NCI-H2029 (cell line): ENCODE results near the gene CDC42BPB.
A peak's percentile ranks its signal among the peaks of the same experiment; 100 is the strongest.

Source experiments
- DNase-seq: peaks from one replicate; lab custom pipeline; 2025; lab: John Stamatoyannopoulos, UW

The CDC42BPB gene

DNA sequence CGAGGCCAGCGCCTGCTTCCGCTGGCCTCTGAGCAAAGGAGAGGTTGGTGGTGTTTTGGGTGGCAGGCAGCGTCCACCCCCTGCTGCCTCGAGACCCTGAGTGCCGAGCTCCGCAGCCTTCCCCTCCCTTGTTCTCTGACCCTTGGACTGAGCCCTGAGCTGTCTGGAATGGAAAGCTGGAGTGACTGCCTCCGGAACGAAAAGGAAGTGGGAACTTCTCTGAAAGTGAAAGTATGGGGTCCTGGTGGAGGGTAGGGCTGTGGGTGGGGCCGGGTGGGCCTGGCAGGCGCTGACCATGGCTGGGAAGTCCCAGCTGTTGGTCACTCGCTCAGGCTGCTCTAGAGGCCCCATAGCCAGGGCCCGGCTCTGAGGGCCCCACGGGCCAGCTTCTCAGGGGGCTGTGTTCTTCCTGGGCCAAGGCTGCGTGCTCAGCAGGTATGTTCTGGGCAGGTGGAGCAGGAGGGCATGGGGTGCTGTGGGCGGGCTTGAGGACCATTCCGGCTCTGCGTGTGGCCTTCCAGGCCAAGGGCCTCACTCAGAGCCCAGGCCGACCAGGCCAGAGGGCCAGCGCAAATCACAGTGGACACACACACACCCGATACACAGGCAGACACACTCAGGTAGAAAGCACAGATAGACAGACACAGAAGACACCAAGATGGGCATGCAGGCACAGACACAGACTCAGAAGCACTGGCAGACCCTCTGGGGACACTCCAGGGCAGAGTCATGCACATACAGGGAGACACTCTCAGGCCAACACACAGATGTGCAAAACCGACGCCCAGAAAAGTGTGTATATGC, 37.3 kb upstream of the CDC42BPB start, which contains the start of gene EXOC3L4:
TSS of gene EXOC3L4 (plus strand) at position 320 of the 804 bp plus-strand sequence. CDS start 5,495 bp downstream, outside the sequence.
- no peak for DNase-seq

- no peak for DNase-seq
Measured at GRCh38 chr14:103093856-103094405, 36.6 kb upstream of the CDC42BPB start.

- no peak for DNase-seq
Measured at GRCh38 chr14:103091883-103092222, 34.5 kb upstream of the CDC42BPB start.

- DNase-seq, result no peak
Measured at GRCh38 chr14:103091041-103091882, 33.9 kb upstream of the CDC42BPB start.

DNA sequence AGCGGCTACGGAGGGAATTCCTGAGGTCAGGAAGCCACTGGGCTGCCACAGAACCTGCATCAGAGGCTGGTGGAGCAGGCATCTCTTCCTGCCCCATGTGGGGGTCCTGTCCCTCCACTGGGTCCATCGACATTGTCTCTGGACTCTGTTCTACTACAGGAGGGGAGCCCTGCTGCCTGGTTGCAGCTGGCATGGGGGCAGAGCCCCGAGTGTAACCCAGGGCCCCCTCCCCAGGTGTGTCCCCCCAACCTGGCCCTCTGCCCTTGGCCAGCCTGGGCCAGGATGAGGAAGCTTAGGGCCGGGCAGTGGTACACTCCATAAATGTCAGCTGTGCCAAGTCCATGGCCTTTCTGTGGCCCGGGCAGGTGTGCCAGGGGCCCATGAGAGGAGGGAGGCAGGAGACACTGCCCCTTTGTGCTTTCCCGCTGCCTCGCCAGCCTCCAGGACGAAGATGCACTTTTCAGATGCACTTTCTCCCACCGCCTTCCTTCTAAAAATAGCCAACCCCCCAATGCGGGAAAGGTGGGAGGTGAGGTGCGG, 33.2 kb upstream of the CDC42BPB start:
- no peak for DNase-seq

- DNase-seq, result no peak
Measured at GRCh38 chr14:103089386-103090335, 32.3 kb upstream of the CDC42BPB start.

- no peak for DNase-seq
Measured at GRCh38 chr14:103088921-103089320, 31.6 kb upstream of the CDC42BPB start.

DNA sequence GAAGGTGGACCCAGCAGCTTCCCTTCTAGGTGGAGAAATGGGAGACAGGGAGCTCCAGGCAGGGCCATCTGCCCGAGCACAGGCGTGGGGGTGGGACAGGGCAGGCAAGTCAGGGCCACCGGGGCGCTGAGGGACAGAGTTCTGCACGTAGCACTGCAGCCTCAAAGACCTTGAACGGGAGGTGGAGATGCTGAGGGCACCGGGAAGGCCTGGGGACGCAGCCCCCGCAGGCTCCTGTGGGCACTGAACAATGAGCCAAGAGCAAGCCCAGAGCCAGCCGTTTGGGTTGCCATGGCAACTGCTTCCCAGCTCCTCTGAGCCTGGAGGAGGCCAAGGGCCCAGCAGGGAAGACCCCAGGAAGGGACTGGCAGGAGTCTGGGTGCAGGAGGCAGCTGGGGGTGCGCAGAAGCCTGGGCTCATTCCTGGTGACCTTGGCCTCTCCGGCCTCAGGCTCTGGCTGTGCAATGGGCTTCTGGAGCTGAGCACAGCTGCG, 30.0 kb upstream of the CDC42BPB start:
- no peak for DNase-seq

GRCh38 chr14:103086771-103087342, 29.5 kb upstream of the CDC42BPB start:
- no peak for DNase-seq

GRCh38 chr14:103085106-103086091, 28.1 kb upstream of the CDC42BPB start:
- DNase-seq, result no peak

- no peak for DNase-seq
Measured at GRCh38 chr14:103084021-103084919, 26.9 kb upstream of the CDC42BPB start, which contains the start of gene LBHD2. Gene LBHD2 (plus strand): TSS chr14:103084210. CDS start chr14:103086013, 1,803 bp downstream.

- DNase-seq, result no peak
Measured at GRCh38 chr14:103081951-103082350, 24.6 kb upstream of the CDC42BPB start.

- no peak for DNase-seq
Measured at GRCh38 chr14:103078860-103079587, 21.7 kb upstream of the CDC42BPB start.

- peak; percentile 16 for DNase-seq
Measured at GRCh38 chr14:103078420-103078749, 21.0 kb upstream of the CDC42BPB start.

- DNase-seq, result no peak
Measured at GRCh38 chr14:103074729-103075367, 17.5 kb upstream of the CDC42BPB start.

GRCh38 chr14:103073876-103074728, 16.8 kb upstream of the CDC42BPB start:
- no peak for DNase-seq
